H1 (cell line): Measurements from ENCODE around the gene FARS2. TPM values are rescaled to one million over a fixed set of nuclear protein-coding genes. Genes with fewer than 3 reads are reported as not detected.

ENCODE experiments used
- CTCF ChIA-PET: fragments of 300-600 bp; sonication (Branson Sonifier 250); formaldehyde crosslinking; loops from one replicate; lab custom pipeline; 2021; ENCODE audit not compliant: partially characterized antibody; lab: Charles Lee
- POLR2A ChIA-PET: fragments of 300-600 bp; sonication (Branson Sonifier 250); formaldehyde crosslinking; loops from one replicate; lab custom pipeline; 2021; ENCODE audit warnings: inconsistent platforms; ENCODE audit not compliant: partially characterized antibody; lab: Charles Lee
- DNase-seq, 2 experiments: peaks; one replicate each; pipeline versions ENCODE4 v3.0.0 to v3.0.0-alpha.2; 2010 to 2022; ENCODE audit warnings: low spot score in 2 of 2, low read depth in 1 of 2, mixed read lengths in 1 of 2
- FAIRE-seq: peaks from 2 replicates; lab custom pipeline; 2011; peaks lifted over from hg19 to GRCh38; lab: Jason Lieb, UNC
- H2AFZ ChIP-seq: 2 replicates; pipeline ENCODE4 v1.8.1; 2012; ENCODE audit warnings: low read length, inconsistent platforms
- H2AK5ac ChIP-seq: 2 replicates; pipeline ENCODE4 v1.6.1; 2013; ENCODE audit warnings: low read depth, low read length
- H2BK120ac ChIP-seq: replicated peaks from 2 replicates; pipeline ENCODE3; 2013; ENCODE audit warnings: low read depth, low read length, inconsistent platforms
- H2BK12ac ChIP-seq: 2 replicates; pipeline ENCODE4 v1.6.1; 2013; ENCODE audit warnings: low read depth, low read length
- H2BK15ac ChIP-seq: 2 replicates; pipeline ENCODE4 v1.6.1; 2013; ENCODE audit warnings: low read length
- H2BK20ac ChIP-seq: 2 replicates; pipeline ENCODE4 v1.6.1; 2013; ENCODE audit warnings: low read length
- H2BK5ac ChIP-seq: 2 replicates; pipeline ENCODE4 v1.6.1; 2013; ENCODE audit warnings: low read depth, low read length
- H3K14ac ChIP-seq: 2 replicates; pipeline ENCODE4 v1.6.1; 2013; ENCODE audit warnings: inconsistent platforms; ENCODE audit not compliant: insufficient read length
- H3K18ac ChIP-seq: 2 replicates; pipeline ENCODE4 v1.6.1; 2013; ENCODE audit warnings: low read length; ENCODE audit errors: extremely low read depth
- H3K23ac ChIP-seq: 2 replicates; pipeline ENCODE4 v1.6.1; 2013; ENCODE audit warnings: inconsistent platforms; ENCODE audit not compliant: insufficient read length
- H3K23me2 ChIP-seq: 2 replicates; pipeline ENCODE4 v1.6.1; 2013; ENCODE audit warnings: low read depth, low read length
- H3K27ac ChIP-seq: 2 replicates; pipeline ENCODE4 v1.6.1; 2011; ENCODE audit warnings: low read depth, low read length, inconsistent platforms
- H3K27me3 ChIP-seq, 4 experiments: replicated peaks in 1 of 4; 1 replicate in 1 of 4; 2 replicates in 3 of 4; pipeline versions ENCODE4 v1.6.1 to v1.8.1; 2011 to 2013; ENCODE audit warnings: low read length in 3 of 4, mild to moderate bottlenecking in 3 of 4, inconsistent platforms in 2 of 4, mixed read lengths in 2 of 4, moderate library complexity in 1 of 4; ENCODE audit not compliant: control insufficient read depth in 3 of 4, insufficient read depth in 3 of 4; ENCODE audit errors: extremely low read depth in 1 of 4
- H3K36me3 ChIP-seq, 4 experiments: 2 replicates each; pipeline versions ENCODE4 v1.6.1 to v1.8.1; 2011 to 2013; ENCODE audit warnings: mild to moderate bottlenecking in 4 of 4, low read length in 3 of 4, moderate library complexity in 2 of 4, control low read depth in 1 of 4, inconsistent platforms in 1 of 4; ENCODE audit not compliant: insufficient read depth in 4 of 4, control insufficient read depth in 2 of 4
- H3K4ac ChIP-seq: replicated peaks from 2 replicates; pipeline ENCODE3; 2013; ENCODE audit warnings: low read length, low read depth, mixed read lengths, inconsistent platforms; ENCODE audit not compliant: insufficient read length
- H3K4me1 ChIP-seq, 4 experiments: replicated peaks in 1 of 4; 1 replicate in 1 of 4; 2 replicates in 3 of 4; pipeline versions ENCODE4 v1.6.1 to v1.8.1; 2011 to 2013; ENCODE audit warnings: low read length in 3 of 4, inconsistent platforms in 2 of 4, mixed read lengths in 1 of 4; ENCODE audit not compliant: insufficient read depth in 4 of 4, control insufficient read depth in 3 of 4
- H3K4me2 ChIP-seq, 2 experiments: 2 replicates each; pipeline versions ENCODE4 v1.6.1 to v1.8.1; 2011 to 2013; ENCODE audit warnings: low read depth in 2 of 2, low read length in 2 of 2, control low read depth in 1 of 2, inconsistent platforms in 1 of 2, mild to moderate bottlenecking in 1 of 2; ENCODE audit not compliant: insufficient read depth in 1 of 2
- H3K4me3 ChIP-seq, 4 experiments: fragments of 200-600, 300-600 bp in 1 of 4; sonication (generic), shearing (Covaris generic), sonication (Bioruptor Twin) in 1 of 4; 2 replicates each; pipeline versions ENCODE4 v1.5.1 to v1.8.1; 2011 to 2016; ENCODE audit warnings: low read length in 4 of 4, low read depth in 3 of 4, control low read depth in 2 of 4, inconsistent platforms in 2 of 4, mild to moderate bottlenecking in 2 of 4, mixed read lengths in 1 of 4, moderate library complexity in 1 of 4; ENCODE audit not compliant: insufficient read depth in 2 of 4; ENCODE audit errors: extremely low read depth in 1 of 4
- H3K56ac ChIP-seq: replicated peaks from 2 replicates; pipeline ENCODE3; 2013; ENCODE audit warnings: low read depth, mild to moderate bottlenecking, mixed read lengths, low read length, inconsistent platforms; ENCODE audit not compliant: insufficient read length
- H3K79me1 ChIP-seq: 2 replicates; pipeline ENCODE4 v1.6.1; 2013; ENCODE audit warnings: low read depth, low read length, control low read depth
- H3K79me2 ChIP-seq, 2 experiments: 2 replicates each; pipeline versions ENCODE4 v1.6.1 to v1.8.1; 2012 to 2013; ENCODE audit warnings: low read length in 2 of 2, mild to moderate bottlenecking in 2 of 2, inconsistent platforms in 1 of 2; ENCODE audit not compliant: insufficient read depth in 2 of 2, control insufficient read depth in 1 of 2
- H3K9ac ChIP-seq, 4 experiments: replicated peaks in 1 of 4; 1 replicate in 1 of 4; 2 replicates in 3 of 4; pipeline versions ENCODE4 v1.6.1 to v1.8.1; 2011 to 2013; ENCODE audit warnings: low read depth in 3 of 4, low read length in 3 of 4, control low read depth in 2 of 4, mild to moderate bottlenecking in 2 of 4, moderate library complexity in 2 of 4, inconsistent platforms in 1 of 4; ENCODE audit errors: extremely low read depth in 1 of 4
- H3K9me3 ChIP-seq, 2 experiments: 2 replicates each; pipeline versions ENCODE4 v1.6.1 to v1.8.1; 2012 to 2013; ENCODE audit warnings: mild to moderate bottlenecking in 2 of 2, moderate library complexity in 2 of 2, control low read depth in 1 of 2, inconsistent platforms in 1 of 2, low read depth in 1 of 2, low read length in 1 of 2, mixed read lengths in 1 of 2; ENCODE audit not compliant: insufficient read depth in 2 of 2
- H4K20me1 ChIP-seq, 2 experiments: replicated peaks in 1 of 2; 2 replicates each; pipeline versions ENCODE3 to v1.8.1; 2011 to 2013; ENCODE audit warnings: inconsistent platforms in 2 of 2, low read length in 2 of 2, mild to moderate bottlenecking in 1 of 2; ENCODE audit not compliant: insufficient read depth in 2 of 2, control insufficient read depth in 1 of 2
- H4K5ac ChIP-seq: 2 replicates; pipeline ENCODE4 v1.6.1; 2013; ENCODE audit warnings: low read length, low read depth, mixed read lengths, inconsistent platforms; ENCODE audit not compliant: insufficient read length
- H4K8ac ChIP-seq: 2 replicates; pipeline ENCODE4 v1.8.0; 2013; ENCODE audit warnings: mild to moderate bottlenecking, moderate library complexity, low read length, inconsistent platforms; ENCODE audit not compliant: insufficient read depth; ENCODE audit errors: extremely low read depth
- H4K91ac ChIP-seq: replicated peaks from 2 replicates; pipeline ENCODE3; 2013; ENCODE audit warnings: low read length, mixed read lengths, inconsistent platforms; ENCODE audit not compliant: insufficient read length
- ASH2L ChIP-seq: fragments of 200-600, 300-600 bp; sonication (generic); IDR thresholded peaks from one replicate; pipeline ENCODE4 v1.7.1; 2017; ENCODE audit warnings: low read length
- JUN ChIP-seq: IDR thresholded peaks from 2 replicates; pipeline ENCODE4 v1.6.1; 2011; ENCODE audit warnings: low read depth, mild to moderate bottlenecking, improper control_type of control experiment, low read length
- NRF1 ChIP-seq: IDR thresholded peaks from 2 replicates; pipeline ENCODE4 v1.6.1; 2011; ENCODE audit warnings: mild to moderate bottlenecking, low read depth, low read length, improper control_type of control experiment
- RAD21 ChIP-seq, 2 experiments: IDR thresholded peaks in 1 of 2; conservative IDR thresholded peaks in 1 of 2; 2 replicates each; pipeline ENCODE4 v1.6.1; 2011; ENCODE audit warnings: low read depth in 2 of 2, low read length in 2 of 2, improper control_type of control experiment in 1 of 2, inconsistent platforms in 1 of 2, mild to moderate bottlenecking in 1 of 2, moderate library complexity in 1 of 2
- RXRA ChIP-seq: IDR thresholded peaks from 2 replicates; pipeline ENCODE4 v1.6.1; 2011; ENCODE audit warnings: low read depth, mild to moderate bottlenecking, low read length, moderate library complexity; ENCODE audit not compliant: insufficient read depth
- SAP30 ChIP-seq: fragments of 300-600 bp; sonication (generic); IDR thresholded peaks from 2 replicates; pipeline ENCODE4 v1.7.1; 2012; ENCODE audit warnings: low read length, moderate library complexity, mild to moderate bottlenecking, inconsistent platforms; ENCODE audit not compliant: insufficient read depth, insufficient replicate concordance
- TCF12 ChIP-seq: IDR thresholded peaks from 2 replicates; pipeline ENCODE4 v1.6.1; 2011; ENCODE audit warnings: low read depth, mild to moderate bottlenecking, low read length
- WGBS, 2 experiments: shearing (Covaris generic) in 1 of 2; methylation state at CpG; one replicate each; pipeline versions ENCODE4 v1.1.6 to v1.1.7; 2013 to 2015; ENCODE audit warnings: low lambda C conversion rate in 2 of 2, mixed read lengths in 2 of 2, inconsistent platforms in 1 of 2, low coverage in 1 of 2, missing lambda C conversion rate in 1 of 2; ENCODE audit not compliant: insufficient replicate concordance in 2 of 2, insufficient coverage in 1 of 2, insufficient read length in 1 of 2; ENCODE audit errors: extremely low coverage in 1 of 2, missing lambda C conversion rate in 1 of 2; 5-methylcytosine and 5-hydroxymethylcytosine counted together
- polyA plus RNA-seq, 7 experiments: library from polyadenylated mRNA; depleted of rRNA in 3 of 7; stranded (reverse) in 5 of 7; unstranded in 2 of 7; fragments of >200 nt in 5 of 7; fragments of 200-250 nt in 2 of 7; gene quantifications; 1 replicate in 5 of 7; 2 replicates in 1 of 7; 4 replicates in 1 of 7; pipeline versions ENCODE4 v1.2.1 to v1.2.3, GENCODE V29; 2011 to 2013; ENCODE audit warnings: missing spikeins in 2 of 7, mixed read lengths in 2 of 7
- total RNA-seq: library from RNA; stranded (reverse); fragmentation: NEBNext Ultra II Directional; extraction: Animal tissue kit (Norgen Biotek cat#: 25700); gene quantifications from 2 replicates; pipeline ENCODE4 v1.2.1, GENCODE V29; 2021

The FARS2 gene
- total and polyA plus RNA-seq, 2 of the 8 experiments (the other 6 are each of a cell fraction or from before 2014, with no cell fraction given) = 11.7 to 14.4 TPM

GRCh38 chr6:5776706-5777390 lies 515.5 kb downstream of the FARS2 start:
- WGBS, 2 experiments = 80% methylated on average over 12 of the region's 12 CpGs; no CpG with 5 or more reads in 1 of the 2 experiments
- CTCF ChIA-PET = interaction anchor here (1.9 kb wide), 1 partner anchor 10 kb away, joined by 5 read pairs; no protein-coding TSS in a partner anchor
- Histone ChIP-seq H2BK5ac (no peak overlapping the region), H4K20me1 (no peaks in the 10 kb centered on the region), H3K14ac (no peak overlapping the region), H2AK5ac (no peak overlapping the region), H3K27me3 (no peaks in the 10 kb centered on the region), H3K4me1 (no peaks in the 10 kb centered on the region; a peak in 2 of 7 replicates), H3K79me1 (no peaks in the 10 kb centered on the region), H3K9me3 (no peaks in the 10 kb centered on the region), H4K91ac (no peak overlapping the region), H3K23me2 (no peaks in the 10 kb centered on the region), H4K5ac (no peak overlapping the region), H3K36me3 (no peaks in the 10 kb centered on the region), H4K8ac (no peak overlapping the region), H3K27ac (no peak overlapping the region), H3K4me3 (no peak overlapping the region), H3K56ac (no peak overlapping the region), H3K18ac (no peak overlapping the region), H2BK20ac (no peak overlapping the region), H3K9ac (no peak overlapping the region), H2BK15ac (no peak overlapping the region), H3K4me2 (no peak overlapping the region), H3K79me2 (no peaks in the 10 kb centered on the region), H3K23ac (no peak overlapping the region), H2AFZ (no peak overlapping the region), H2BK12ac (no peak overlapping the region), H2BK120ac (no peak overlapping the region), H3K4ac (no peak overlapping the region)
- DNase-seq (no peak), FAIRE-seq (no peak)
- POLR2A ChIA-PET = no interaction called here
- TF ChIP-seq RXRA = no peak
- no peak for TF ChIP-seq RAD21 (IDR thresholded peaks at IDR 0.05 in 1 of 2, conservative IDR thresholded peaks at IDR 0.05 in 1 of 2; ENCODE audit: low read depth in 2 of 2, low read length in 2 of 2)
- no peak for TF ChIP-seq NRF1
- no peak for TF ChIP-seq SAP30
- no peak for TF ChIP-seq JUN
- TF ChIP-seq TCF12 = no peak
- no peak for TF ChIP-seq ASH2L
